Raji (cell line): ENCODE data around the gene CNIH3.

ENCODE experiments used
- POLR2A ChIP-seq: IDR thresholded peaks from 2 replicates; pipeline ENCODE4 v1.6.1; 2011; ENCODE audit warnings: low read depth, low read length, control low read depth; ENCODE audit not compliant: insufficient read depth

CNIH3 gene

DNA sequence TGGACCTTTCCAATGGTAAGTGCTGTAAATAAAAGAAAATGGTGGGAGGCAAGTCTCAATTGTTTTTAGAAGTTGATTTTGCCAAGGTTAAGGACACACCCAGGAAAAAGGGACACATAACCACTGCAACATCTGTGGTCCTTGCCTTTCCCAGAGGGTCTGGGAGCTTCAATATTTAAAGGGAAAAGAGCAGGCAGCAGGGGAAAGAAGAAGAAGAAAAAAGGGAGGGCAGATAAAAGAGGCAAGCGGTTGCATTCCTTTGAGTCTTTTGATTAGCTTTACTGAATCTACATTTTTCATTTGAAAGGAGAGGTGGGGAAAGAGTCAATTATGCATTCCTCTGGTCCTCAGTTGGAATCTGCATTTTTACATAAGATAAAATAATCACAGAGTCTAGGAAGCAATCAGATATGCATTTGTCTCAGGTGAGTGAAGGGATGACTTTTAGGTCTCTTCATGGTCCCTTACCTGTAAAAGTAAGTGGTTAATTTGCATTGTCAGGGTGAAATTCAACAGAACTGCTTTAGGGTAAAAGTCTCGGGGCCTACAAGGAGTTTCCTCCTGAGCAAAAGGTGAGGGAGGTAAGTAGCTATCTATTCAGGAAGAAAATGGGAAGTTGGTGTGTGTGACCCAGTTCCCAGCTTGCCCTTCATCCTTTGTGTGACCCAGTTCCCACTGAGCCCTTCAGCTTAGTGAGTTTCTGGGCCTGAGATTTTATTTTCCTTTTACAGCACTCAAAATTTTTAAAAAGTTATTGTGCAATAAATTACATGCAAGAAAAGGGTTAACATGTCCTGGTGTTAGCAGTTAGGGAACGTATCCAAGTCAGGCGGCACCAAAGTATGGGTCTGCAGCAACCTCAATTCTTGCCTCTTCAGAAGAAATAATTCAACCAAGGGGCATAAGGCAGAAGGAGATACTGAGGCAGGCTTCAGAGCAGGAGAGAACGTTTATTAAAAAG lies 8.6 kb upstream of the CNIH3 start:
- TF ChIP-seq POLR2A = no peak

DNA sequence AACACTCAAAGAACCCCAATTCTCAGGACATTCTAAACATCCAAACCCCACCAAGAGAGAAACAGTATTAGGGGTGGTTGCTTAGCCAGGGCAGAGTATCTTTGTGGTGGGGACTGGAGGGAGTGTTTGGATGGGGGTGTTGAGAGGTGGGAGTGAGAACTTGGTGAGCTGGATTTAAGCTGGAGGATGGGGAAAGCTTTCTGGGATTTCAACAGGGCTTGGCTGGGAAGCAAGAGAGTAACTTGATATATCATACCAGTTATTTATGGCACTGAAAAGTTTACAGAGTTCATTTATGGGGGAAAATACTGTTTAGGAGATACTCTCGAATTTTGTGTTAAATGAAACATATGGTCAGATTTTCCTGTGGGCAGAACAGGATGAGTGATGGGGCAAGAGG lies 6.8 kb upstream of the CNIH3 start:
- TF ChIP-seq POLR2A = no peak

DNA sequence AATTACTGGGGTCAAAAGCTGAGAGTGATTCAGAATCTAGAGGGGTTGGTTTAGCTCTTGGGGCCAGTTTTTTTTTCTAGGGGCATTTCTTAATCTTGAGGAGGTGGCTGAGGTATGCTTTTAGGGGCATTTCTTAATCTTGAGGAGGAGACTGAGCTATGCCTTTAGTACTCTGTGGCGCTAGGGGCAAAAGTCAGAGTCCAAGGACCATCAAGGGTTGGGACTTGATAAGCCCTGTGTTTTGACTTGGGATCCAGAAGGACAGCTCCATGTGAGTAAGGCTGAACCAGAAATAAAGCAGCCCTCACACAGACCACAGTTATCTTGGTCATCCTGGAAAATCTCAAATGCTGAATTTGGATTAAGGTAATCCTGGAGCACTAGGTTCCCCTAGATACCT lies 3.9 kb upstream of the CNIH3 start:
- no peak for TF ChIP-seq POLR2A

DNA sequence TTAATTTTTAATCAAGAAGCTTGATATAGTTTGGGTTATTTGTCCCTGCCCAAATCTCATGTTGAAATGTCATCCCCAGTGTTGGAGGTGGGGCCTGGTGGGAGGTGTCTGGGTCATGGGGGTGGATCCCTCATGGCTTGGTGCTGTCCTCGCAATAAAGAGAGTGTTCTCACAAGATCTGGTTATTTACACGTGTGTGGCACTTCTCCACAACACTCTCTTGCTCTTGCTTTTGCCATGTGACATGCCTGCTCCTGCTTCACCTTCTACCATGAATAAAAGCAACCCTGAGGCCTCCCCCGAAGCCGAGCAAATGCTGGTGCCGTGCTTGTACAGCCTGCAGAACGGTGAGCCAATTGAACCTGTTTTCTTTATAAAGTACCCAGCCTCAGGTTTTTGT lies 2.6 kb upstream of the CNIH3 start:
- TF ChIP-seq POLR2A = no peak

DNA sequence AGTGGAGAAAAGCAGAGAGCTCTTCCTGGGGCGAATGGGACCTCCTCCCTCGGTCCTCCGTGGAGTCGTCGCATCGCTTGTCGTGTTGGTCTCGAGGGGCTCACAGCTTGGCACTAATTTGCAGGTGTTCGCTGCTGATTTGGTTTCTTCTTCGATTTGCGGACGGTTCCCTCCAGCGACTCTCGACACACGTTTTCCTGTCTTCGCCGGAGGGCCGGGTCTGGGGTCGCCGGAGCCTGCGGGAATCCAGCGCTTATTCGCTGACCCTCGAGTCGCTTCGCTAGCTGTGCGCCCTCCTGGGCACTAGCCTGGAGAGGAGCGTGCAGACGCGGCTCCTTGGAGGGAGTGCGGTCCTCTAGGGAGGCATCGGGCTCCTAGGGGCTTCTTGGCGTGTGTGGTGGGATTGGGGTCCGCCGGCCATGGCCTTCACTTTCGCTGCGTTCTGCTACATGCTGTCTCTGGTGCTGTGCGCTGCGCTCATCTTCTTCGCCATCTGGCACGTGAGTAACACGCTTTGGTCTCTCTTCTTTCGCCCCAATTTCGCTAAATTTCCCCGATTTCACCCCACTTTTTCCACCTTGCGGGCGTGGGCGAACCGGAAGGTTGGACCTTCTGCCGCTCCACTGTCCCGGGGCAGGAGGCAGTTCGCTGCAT lies 766 bp downstream of the CNIH3 start:
- TF ChIP-seq POLR2A = no peak

DNA sequence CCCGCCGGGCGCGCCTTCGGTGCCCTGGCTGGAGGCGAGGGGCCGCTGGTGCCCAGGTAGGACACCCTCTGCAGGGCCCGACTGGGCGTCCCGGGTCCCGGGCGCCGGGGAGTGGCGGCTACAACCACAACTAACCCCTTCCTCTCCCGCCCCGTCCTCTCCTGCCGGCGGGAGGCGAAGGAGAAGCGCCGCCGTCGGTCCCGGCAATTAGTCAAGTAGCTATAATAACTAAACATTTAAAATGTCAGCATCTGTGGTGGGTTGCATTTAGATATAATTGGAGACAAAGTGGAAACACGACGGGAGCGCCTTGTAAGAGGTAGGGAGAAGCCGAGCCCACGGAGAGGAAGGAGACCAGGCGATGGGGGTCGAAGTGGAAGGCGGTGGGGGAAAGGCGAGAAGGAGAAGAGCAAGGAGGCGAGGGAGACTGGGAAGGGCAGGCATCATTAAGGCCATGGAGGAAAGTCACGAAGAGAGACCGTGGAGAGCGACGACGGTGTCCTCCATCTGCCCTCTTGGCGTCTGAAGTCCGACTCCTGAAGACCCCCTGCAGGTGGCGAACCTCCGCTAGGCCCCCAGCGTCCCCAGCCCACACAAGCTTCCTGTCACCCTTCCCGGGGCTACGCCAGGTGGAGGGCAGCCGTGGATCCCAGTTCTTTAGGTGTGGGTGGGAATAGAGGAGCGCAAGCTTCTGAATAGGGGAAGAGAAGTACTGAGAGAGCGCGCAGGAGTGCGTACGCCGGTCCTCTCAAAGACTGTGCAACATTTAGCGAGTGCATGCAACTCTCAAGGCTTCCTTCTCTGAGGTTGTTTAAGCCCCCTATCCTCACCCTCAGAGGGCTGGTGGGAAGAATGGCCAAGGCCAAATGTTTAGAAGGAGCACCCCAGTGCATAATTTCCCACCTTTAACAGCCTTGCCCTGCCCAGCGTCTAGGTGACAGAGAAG lies 1.6 kb downstream of the CNIH3 start:
- no peak for TF ChIP-seq POLR2A

DNA sequence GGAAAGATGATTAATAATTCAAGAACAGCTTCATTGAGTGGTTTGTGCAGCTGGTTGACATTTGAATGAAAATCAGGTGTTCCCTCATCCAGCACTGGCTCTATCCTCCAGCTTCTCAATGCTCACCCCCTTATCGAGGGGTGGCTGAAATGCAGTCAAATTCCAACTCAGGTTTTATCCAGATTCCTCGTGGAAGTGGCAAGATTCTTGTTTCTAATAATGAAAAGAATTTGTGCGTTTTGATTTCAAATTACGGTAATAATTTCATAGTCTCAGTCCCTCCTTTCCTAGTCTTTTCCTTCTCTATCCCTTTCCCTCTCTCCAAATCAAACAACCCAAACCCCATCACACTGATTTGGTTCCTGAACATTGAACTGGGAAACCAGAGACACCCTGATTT lies 3.1 kb downstream of the CNIH3 start:
- no peak for TF ChIP-seq POLR2A

DNA sequence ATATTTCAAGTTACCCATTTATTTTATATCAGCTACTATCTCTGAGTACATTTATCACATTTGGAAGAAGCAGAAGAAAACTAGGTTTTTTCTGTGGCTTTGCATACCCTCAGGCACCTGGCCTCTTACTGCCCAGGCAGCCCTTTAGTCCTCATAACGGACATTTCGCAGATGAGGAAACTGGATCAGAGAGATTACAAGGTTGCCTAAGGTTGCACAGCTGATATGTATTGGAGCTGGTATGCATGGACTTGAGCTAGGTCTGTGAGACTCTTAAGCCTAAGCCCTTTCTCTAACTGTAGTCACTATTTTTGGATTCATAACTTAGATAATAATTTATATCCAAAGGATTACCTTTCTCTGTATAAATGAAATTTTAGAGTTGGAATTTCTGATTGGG lies 4.0 kb downstream of the CNIH3 start:
- TF ChIP-seq POLR2A = no peak

DNA sequence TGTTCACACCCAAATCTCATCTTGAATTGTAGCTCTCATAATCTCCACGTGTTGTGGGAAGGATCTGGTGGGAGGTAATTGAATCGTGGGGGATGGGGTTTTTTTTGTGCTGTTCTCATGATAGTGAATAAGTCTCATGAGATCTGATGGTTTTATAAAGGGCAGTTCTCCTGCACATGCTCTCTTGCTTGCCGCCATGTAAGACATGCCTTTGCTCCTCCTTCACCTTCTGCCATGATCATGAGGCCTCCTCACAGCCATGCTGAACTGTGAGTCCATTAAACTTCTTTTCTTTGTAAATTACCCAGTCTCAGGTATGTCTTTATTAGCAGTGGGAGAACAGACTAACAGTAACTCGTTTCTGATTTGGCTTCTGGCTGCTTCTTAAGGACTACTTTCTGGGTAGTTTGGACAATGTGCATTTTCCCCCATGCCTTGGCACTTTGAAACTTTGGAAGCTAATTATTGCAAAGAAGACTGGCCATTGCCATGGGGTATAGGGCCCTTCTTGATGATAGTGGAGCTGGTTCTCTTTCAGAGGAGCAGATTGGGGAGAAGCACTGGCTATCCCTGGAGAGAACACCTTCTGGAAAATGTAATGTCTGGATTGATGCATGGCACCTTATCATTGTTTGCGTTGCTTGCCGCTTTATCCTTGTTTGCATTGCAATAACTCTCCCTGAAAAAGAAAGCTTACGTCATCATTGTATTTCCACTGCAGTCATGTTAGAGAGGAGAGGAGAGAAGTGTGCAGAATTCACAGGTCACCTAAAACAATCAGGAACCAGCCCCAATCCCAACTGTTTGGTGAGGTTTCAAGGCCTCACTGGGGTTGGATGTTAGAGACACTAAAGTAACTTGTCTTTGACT lies 5.9 kb downstream of the CNIH3 start:
- no peak for TF ChIP-seq POLR2A

DNA sequence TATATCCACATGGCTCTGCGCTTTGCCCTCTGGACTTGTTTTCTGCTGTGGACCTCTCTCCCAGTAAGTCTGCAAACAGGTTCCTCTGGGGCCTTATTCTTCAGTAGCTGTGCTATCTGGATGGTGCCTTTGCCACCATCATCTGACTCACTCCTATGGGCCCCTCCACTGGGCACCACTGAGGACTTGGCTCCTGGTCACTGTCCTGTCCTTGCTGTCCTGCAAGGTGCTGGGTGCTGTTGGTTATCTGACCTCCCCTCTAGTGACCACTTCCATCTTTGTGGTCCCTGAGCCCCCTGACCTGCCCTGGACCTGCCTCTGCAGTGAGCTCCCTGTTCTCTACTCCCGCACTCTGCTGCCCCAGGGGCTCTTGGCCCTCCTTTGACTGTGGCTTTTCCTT lies 6.7 kb downstream of the CNIH3 start:
- TF ChIP-seq POLR2A = no peak

DNA sequence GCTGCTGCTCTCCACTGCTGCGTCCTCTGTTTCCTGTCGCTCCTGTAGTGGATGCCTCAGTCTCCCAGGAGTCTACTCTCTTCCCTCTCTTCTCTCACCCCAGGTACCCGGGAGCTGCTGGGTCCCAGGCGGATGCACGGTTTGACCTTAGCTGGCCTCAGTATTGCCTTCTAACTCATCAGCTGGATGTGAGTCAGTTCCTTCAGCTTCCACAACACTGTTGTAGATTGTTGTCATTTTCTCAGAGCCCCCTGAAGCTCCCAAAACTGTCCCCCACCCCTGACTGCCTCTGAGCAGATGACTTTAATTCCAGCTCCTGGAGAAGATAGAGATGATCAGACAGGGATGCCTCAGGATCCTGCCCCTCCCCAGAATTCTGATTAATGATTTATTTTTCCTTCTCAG lies 7.2 kb downstream of the CNIH3 start:
- no peak for TF ChIP-seq POLR2A

DNA sequence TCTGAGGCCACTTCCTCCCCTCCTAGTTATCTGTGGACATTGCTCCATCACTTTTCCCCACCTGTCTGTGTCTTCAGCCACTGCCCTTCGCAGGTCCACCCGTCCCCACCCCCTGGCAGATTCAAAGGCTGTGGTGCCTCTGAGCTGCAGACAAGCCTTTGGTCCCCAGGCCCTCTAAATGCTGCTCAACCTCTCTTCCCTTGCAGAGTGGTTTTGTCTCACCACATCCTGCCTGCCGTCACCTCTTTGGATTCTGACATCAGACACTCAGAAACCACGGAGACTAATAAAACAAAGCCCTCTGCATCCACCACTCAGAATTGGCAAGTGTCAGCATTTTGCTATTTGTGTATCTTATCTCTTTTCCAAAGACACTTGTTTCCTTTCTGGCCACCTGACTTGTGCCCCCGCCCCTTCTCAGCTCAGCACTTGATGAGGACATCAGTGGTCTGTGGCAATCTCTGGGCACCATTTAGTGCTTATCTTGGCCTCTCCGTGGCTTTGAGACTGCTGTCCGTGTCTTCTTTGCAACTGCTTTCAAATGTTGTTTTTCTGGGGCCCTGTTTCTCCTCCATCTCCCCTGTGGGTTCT lies 7.7 kb downstream of the CNIH3 start:
- no peak for TF ChIP-seq POLR2A

DNA sequence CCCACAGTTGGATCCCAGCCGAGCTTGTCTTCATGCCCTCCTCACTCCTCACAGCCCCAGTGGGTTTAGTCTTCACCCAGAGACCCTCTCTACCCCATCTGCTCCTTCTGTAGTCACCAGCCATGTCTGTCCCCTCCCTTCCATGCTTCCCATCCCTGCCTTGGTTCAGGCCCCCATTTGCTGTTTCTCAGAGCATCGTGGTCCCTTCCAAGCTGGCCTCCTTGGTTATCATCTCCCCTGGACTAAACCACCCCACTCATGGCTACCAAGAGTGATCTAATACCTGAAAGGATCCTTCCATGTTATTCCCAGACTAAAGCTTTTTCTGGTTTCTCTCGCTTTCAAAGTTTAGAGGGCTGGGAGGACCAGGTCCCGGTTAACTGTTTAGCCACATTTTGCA lies 8.3 kb downstream of the CNIH3 start:
- TF ChIP-seq POLR2A = no peak

DNA sequence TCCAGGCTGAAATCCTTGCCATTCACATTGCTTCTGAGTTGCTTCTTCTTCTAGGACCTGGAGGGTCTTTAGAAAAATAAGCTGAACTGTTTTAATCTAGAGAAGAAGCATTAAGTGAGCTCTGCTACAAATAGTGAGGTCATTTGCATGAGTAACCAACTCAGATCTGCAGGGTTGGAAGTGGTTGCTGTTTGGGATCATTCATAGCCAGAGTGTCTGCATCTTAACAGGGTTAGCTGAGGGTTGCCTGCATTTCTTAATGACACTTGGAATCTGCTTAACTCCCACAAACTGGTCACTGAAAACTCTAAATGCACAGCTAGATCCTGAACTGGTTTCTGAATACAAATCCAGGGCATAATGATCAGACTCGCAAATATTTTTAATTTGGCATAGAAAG lies 9.9 kb downstream of the CNIH3 start:
- 0 out of 2 replicates have a peak, but pooled peaks have one; percentile 17 for TF ChIP-seq POLR2A

DNA sequence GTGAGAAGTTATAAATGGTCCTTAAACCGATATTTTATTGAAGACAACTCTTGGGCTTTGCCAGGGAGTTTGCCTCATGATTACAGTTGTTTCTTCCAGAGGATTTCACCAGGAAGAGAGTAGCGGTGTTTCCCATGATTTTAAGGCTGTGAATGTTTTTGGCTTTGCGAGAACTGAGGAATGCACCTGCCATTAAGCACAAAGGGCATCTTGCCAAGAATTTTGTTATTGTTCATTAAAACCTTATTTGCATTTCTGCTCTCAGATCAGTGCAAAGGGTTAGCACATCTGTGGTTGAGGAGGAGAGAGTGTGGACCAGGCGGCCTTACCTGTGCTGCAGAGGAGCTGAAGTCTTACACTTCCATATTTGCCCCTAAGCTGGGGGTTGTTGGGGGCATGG lies 13.8 kb downstream of the CNIH3 start:
- TF ChIP-seq POLR2A = no peak
